CD14-positive monocyte (primary cell): ENCODE measurements around the gene ZNF614. TPM values are rescaled to one million over a fixed set of nuclear protein-coding genes. Genes with fewer than 3 reads are reported as not detected.

Experiments used
- DNase-seq, 3 donors: peaks; one replicate each; pipeline ENCODE4 v3.0.0-alpha.2; 2011 to 2022
- H2AFZ ChIP-seq: 2 replicates; pipeline ENCODE4 v1.6.0; 2012; ENCODE audit warnings: mild to moderate bottlenecking, low read depth, low read length, inconsistent platforms; ENCODE audit not compliant: insufficient read depth, poor library complexity, severe bottlenecking
- H3K27ac ChIP-seq, 2 donors: 1 replicate in 1 of 2; 2 replicates in 1 of 2; pipeline ENCODE4 v1.5.1; 2012 to 2013; ENCODE audit warnings: low read length in 2 of 2, control low read depth in 1 of 2, inconsistent platforms in 1 of 2, low read depth in 1 of 2, mild to moderate bottlenecking in 1 of 2
- H3K27me3 ChIP-seq, 2 donors: one replicate each; pipeline versions ENCODE4 v1.6.0 to v1.6.1; 2011 to 2013; ENCODE audit warnings: low read length in 2 of 2; ENCODE audit not compliant: control insufficient read depth in 2 of 2, insufficient read depth in 2 of 2
- H3K36me3 ChIP-seq, 2 donors: replicated peaks in 1 of 2; 1 replicate in 1 of 2; 2 replicates in 1 of 2; pipeline versions ENCODE4 v1.5.1 to v1.6.1; 2012 to 2013; ENCODE audit warnings: low read length in 2 of 2, control low read depth in 1 of 2, inconsistent platforms in 1 of 2, mild to moderate bottlenecking in 1 of 2; ENCODE audit not compliant: insufficient read depth in 2 of 2, control insufficient read depth in 1 of 2
- H3K4me1 ChIP-seq, 2 donors: 1 replicate in 1 of 2; 2 replicates in 1 of 2; pipeline versions ENCODE4 v1.5.1 to v1.6.1; 2012 to 2013; ENCODE audit warnings: low read length in 2 of 2, control low read depth in 1 of 2, inconsistent platforms in 1 of 2, mild to moderate bottlenecking in 1 of 2, moderate library complexity in 1 of 2; ENCODE audit not compliant: insufficient read depth in 2 of 2, control insufficient read depth in 1 of 2
- H3K4me2 ChIP-seq: replicated peaks from 2 replicates; pipeline ENCODE3; 2012; ENCODE audit warnings: low read length, moderate library complexity, mild to moderate bottlenecking; ENCODE audit not compliant: poor library complexity, severe bottlenecking; ENCODE audit errors: extremely low read depth
- H3K4me3 ChIP-seq, 3 experiments: fragments of 200-600 bp in 1 of 3; sonication (generic) in 1 of 3; replicated peaks in 1 of 3; 1 replicate in 2 of 3; 2 replicates in 1 of 3; pipeline ENCODE4 v1.5.1; 2011 to 2013; ENCODE audit warnings: low read length in 3 of 3, mild to moderate bottlenecking in 3 of 3, control low read depth in 2 of 3, low read depth in 2 of 3, inconsistent platforms in 1 of 3, moderate library complexity in 1 of 3
- H3K79me2 ChIP-seq: 2 replicates; pipeline ENCODE4 v1.6.0; 2012; ENCODE audit warnings: mild to moderate bottlenecking, control low read depth, inconsistent platforms, low read length, moderate library complexity; ENCODE audit not compliant: insufficient read depth
- H3K9ac ChIP-seq: 2 replicates; pipeline ENCODE4 v1.6.0; 2017; ENCODE audit warnings: low read length, mild to moderate bottlenecking; ENCODE audit not compliant: insufficient read depth, poor library complexity, severe bottlenecking
- H3K9me3 ChIP-seq, 2 donors: replicated peaks in 1 of 2; 1 replicate in 1 of 2; 2 replicates in 1 of 2; pipeline versions ENCODE4 v1.5.1 to v1.6.1; 2012 to 2013; ENCODE audit warnings: low read length in 2 of 2, control low read depth in 1 of 2; ENCODE audit not compliant: control insufficient read depth in 1 of 2, insufficient read depth in 1 of 2
- H4K20me1 ChIP-seq: 2 replicates; pipeline ENCODE4 v1.6.0; 2012; ENCODE audit warnings: mild to moderate bottlenecking, low read length, control low read depth, moderate library complexity; ENCODE audit not compliant: insufficient read depth
- H3K27ac Mint-ChIP-seq, 7 donors: one replicate each; pipeline ENCODE4 v1.8.0; 2020; ENCODE audit warnings: mild to moderate bottlenecking in 7 of 7, mixed read lengths in 7 of 7, moderate library complexity in 6 of 7, inconsistent platforms in 2 of 7
- H3K27me3 Mint-ChIP-seq, 3 donors: one replicate each; pipeline ENCODE4 v1.8.0; 2021 to 2022; ENCODE audit warnings: low read depth in 3 of 3, mild to moderate bottlenecking in 3 of 3, mixed read lengths in 3 of 3, moderate library complexity in 3 of 3, inconsistent platforms in 1 of 3
- H3K36me3 Mint-ChIP-seq, 2 donors: one replicate each; pipeline ENCODE4 v1.8.0; 2020; ENCODE audit warnings: mixed read lengths in 2 of 2, inconsistent platforms in 1 of 2, mild to moderate bottlenecking in 1 of 2
- H3K4me1 Mint-ChIP-seq: one replicate; pipeline ENCODE4 v1.8.0; 2020; ENCODE audit warnings: mild to moderate bottlenecking, mixed read lengths
- H3K4me3 Mint-ChIP-seq, 2 donors: one replicate each; pipeline ENCODE4 v1.8.0; 2020; ENCODE audit warnings: mild to moderate bottlenecking in 2 of 2, mixed read lengths in 2 of 2, moderate library complexity in 1 of 2
- H3K9me3 Mint-ChIP-seq, 7 donors: one replicate each; pipeline ENCODE4 v1.8.0; 2020 to 2022; ENCODE audit warnings: mixed read lengths in 7 of 7, mild to moderate bottlenecking in 6 of 7, moderate library complexity in 6 of 7, inconsistent platforms in 2 of 7
- CTCF ChIP-seq: fragments of 200-600 bp; IDR thresholded peaks from one replicate; pipeline ENCODE4 v1.8.0; 2022; ENCODE audit warnings: antibody characterized with exemption, mild to moderate bottlenecking
- WGBS: methylation state at CpG from one replicate; pipeline ENCODE4 v1.1.5; 2013; ENCODE audit warnings: missing lambda C conversion rate; ENCODE audit not compliant: insufficient coverage; 5-methylcytosine and 5-hydroxymethylcytosine counted together
- intact Hi-C, 2 donors: fragments of 100-400 bp; cut with micrococcal nuclease; formaldehyde crosslinking; loops; one replicate each; pipeline versions ENCODE4 v1.15.0 to v1.15.1; 2023
- polyA plus RNA-seq, 3 donors: library from polyadenylated mRNA; depleted of rRNA in 1 of 3; unstranded in 2 of 3; stranded (reverse) in 1 of 3; fragments of 300-500 nt in 2 of 3; fragments of >200 nt in 1 of 3; fragmentation: Illumina TruSeq in 2 of 3; gene quantifications; 1 replicate in 2 of 3; 2 replicates in 1 of 3; pipeline ENCODE4 v1.2.3, GENCODE V29; 2012 to 2021

Gene ZNF614
- polyA plus RNA-seq, 3 donors, result 0.65 to 3.1 (median 1.0) TPM

DNA sequence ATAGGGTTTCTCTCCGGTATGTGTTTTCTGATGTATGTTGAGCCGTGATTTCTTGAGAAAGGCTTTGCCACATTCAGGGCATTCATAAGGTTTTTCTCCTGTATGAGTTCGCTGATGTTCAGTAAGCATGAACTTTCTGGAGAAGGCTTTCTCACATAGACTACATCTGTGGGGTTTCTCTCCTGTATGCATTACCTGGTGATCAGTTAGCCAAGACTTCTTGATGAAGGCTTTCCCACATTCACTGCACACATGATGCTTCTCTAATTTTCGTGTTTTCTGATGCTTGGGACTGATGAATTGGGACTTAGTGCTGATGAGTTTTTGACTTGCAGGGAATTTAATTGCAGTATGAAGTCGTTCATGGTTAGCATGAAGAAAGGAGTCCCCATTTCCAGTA is 62.6 kb downstream of the ZNF614 start:
- peaks cover 73 to 100% of the 10 kb centered on the region in 2 donors for H3K9me3 ChIP-seq
- no peaks in the 10 kb centered on the region for H3K27me3 ChIP-seq
- Mint-ChIP-seq H3K36me3 (peaks cover 58 to 70% of the 10 kb centered on the region in 2 donors), H3K4me3 (no peak overlapping the region), H3K9me3 (peaks cover 70 to 100% (median 96%) of the 10 kb centered on the region in 7 donors), H3K4me1 (no peaks in the 10 kb centered on the region), H3K27ac (no peak overlapping the region), H3K27me3 (no peaks in the 10 kb centered on the region)
- no peak overlapping the region for H3K27ac ChIP-seq
- H3K36me3 ChIP-seq, result peaks cover 61 to 86% of the 10 kb centered on the region in 2 donors
- intact Hi-C loops, result no loop called here
- H3K4me2 ChIP-seq, result no peak overlapping the region
- TF ChIP-seq CTCF, result no peak
- DNase-seq, result no peak
- no peak overlapping the region for H3K9ac ChIP-seq
- H3K4me1 ChIP-seq, result no peaks in the 10 kb centered on the region
- H2AFZ ChIP-seq, result no peak overlapping the region
- H4K20me1 ChIP-seq, result no peaks in the 10 kb centered on the region
- H3K79me2 ChIP-seq, result no peaks in the 10 kb centered on the region
- no CpG with 5 or more reads among the region's 5 CpGs for WGBS
- peak overlapping the region in 1 of 3 experiments; percentile 54 for H3K4me3 ChIP-seq

Other genes with a start within 250 kb of the ZNF614 start
- 1 to 10 TPM; 1.4 to 3.8 (median 3.5) TPM for gene FPR3, start 233.2 kb downstream of the ZNF614 start, polyA plus RNA-seq
- 1 to 10 TPM; 1.5 to 8.5 (median 1.5) TPM for gene ZNF577, start 140.4 kb downstream of the ZNF614 start, polyA plus RNA-seq
- gene ZNF649, start 123.4 kb downstream of the ZNF614 start, polyA plus RNA-seq, result 1 to 10 TPM; 1.9 to 4.8 (median 3.9) TPM
- 1 to 10 TPM in 2 of 3 donors, under 1 TPM in 1; 0.96 to 3.1 (median 1.1) TPM for gene ZNF613, start 100.9 kb downstream of the ZNF614 start, polyA plus RNA-seq
- gene ZNF350, start 41.5 kb downstream of the ZNF614 start, polyA plus RNA-seq, result 10 to 100 TPM in 1 of 3 donors, 1 to 10 TPM in 2; 9.1 to 14.0 (median 9.9) TPM
- gene ZNF615, start 20.2 kb downstream of the ZNF614 start, polyA plus RNA-seq, result 1 to 10 TPM; 1.8 to 2.4 (median 2.2) TPM
- gene ZNF432, start 20.5 kb upstream of the ZNF614 start, polyA plus RNA-seq, result 1 to 10 TPM; 1.1 to 3.0 (median 1.2) TPM
- gene ZNF841, start 67.4 kb upstream of the ZNF614 start, polyA plus RNA-seq, result 1 to 10 TPM in 1 of 3 donors, under 1 TPM in 1, not detected in 1; 0.42 to 5.2 TPM
- 1 to 10 TPM in 2 of 3 donors, under 1 TPM in 1; 0.32 to 1.8 (median 1.1) TPM for gene ZNF616, start 111.6 kb upstream of the ZNF614 start, polyA plus RNA-seq
- gene ZNF836, start 143.2 kb upstream of the ZNF614 start, polyA plus RNA-seq, result 1 to 10 TPM; 2.3 to 4.8 (median 2.6) TPM
- 100 to 1,000 TPM in 2 of 3 donors, 10 to 100 TPM in 1; 79.9 to 151 (median 127) TPM for gene PPP2R1A, start 161.7 kb upstream of the ZNF614 start, polyA plus RNA-seq
- gene ZNF766, start 241.2 kb upstream of the ZNF614 start, polyA plus RNA-seq, result 10 to 100 TPM in 1 of 3 donors, 1 to 10 TPM in 2; 4.0 to 15.0 (median 8.8) TPM